ENCODE results near the gene CDH1. TPM values are rescaled to one million over a fixed set of nuclear protein-coding genes. Genes with fewer than 3 reads are reported as not detected.
A peak's percentile ranks its signal among the peaks of the same experiment; 100 is the strongest.

The CDH1 gene
- total RNA-seq, 2 donors from 2014 or later: 118 to 123 TPM

- H3K27me3 ChIP-seq (ENCODE audit: control insufficient read depth, insufficient read depth, low read length, poor library complexity, severe bottlenecking): peaks cover 24% of the 10 kb centered on the region
- 42% methylated on average over 4 of the region's 4 CpGs; no CpG with 5 or more reads in 1 of the 2 experiments for WGBS, 2 experiments (ENCODE audit: insufficient coverage in 1 of 2, insufficient read length in 1 of 2)
- peak; percentile 62 for DNase-seq
- no peak overlapping the region for H3K4me3 ChIP-seq (ENCODE audit: low read length)
- TF ChIP-seq, protein P1, sequence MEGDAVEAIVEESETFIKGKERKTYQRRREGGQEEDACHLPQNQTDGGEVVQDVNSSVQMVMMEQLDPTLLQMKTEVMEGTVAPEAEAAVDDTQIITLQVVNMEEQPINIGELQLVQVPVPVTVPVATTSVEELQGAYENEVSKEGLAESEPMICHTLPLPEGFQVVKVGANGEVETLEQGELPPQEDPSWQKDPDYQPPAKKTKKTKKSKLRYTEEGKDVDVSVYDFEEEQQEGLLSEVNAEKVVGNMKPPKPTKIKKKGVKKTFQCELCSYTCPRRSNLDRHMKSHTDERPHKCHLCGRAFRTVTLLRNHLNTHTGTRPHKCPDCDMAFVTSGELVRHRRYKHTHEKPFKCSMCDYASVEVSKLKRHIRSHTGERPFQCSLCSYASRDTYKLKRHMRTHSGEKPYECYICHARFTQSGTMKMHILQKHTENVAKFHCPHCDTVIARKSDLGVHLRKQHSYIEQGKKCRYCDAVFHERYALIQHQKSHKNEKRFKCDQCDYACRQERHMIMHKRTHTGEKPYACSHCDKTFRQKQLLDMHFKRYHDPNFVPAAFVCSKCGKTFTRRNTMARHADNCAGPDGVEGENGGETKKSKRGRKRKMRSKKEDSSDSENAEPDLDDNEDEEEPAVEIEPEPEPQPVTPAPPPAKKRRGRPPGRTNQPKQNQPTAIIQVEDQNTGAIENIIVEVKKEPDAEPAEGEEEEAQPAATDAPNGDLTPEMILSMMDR (conservative IDR thresholded peaks at IDR 0.05): no peak
- no peak overlapping the region for H3K27ac ChIP-seq (ENCODE audit: low read depth, low read length)
- no peak overlapping the region for H3K9ac ChIP-seq (ENCODE audit: extremely low read depth, low read length, poor library complexity, severe bottlenecking)
- no peaks in the 10 kb centered on the region for H3K36me3 ChIP-seq (ENCODE audit: control insufficient read depth, insufficient read depth, low read length)
- Mint-ChIP-seq H3K9me3 (no peaks in the 10 kb centered on the region), H3K27me3 (ENCODE audit: insufficient read depth) (no peaks in the 10 kb centered on the region), H3K4me3 (no peak overlapping the region), H3K4me1 (peaks cover 15% of the 10 kb centered on the region), H3K36me3 (ENCODE audit: low read depth) (no peaks in the 10 kb centered on the region), H3K27ac (peak overlapping the region; percentile 59)
- peaks cover 10% of the 10 kb centered on the region for H3K4me1 ChIP-seq (ENCODE audit: control insufficient read depth, insufficient read depth, low read length)
- no peaks in the 10 kb centered on the region for H3K9me3 ChIP-seq (ENCODE audit: control insufficient read depth, low read length)
Measured at GRCh38 chr16:68732741-68733399, 4.2 kb upstream of the CDH1 start.

DNA sequence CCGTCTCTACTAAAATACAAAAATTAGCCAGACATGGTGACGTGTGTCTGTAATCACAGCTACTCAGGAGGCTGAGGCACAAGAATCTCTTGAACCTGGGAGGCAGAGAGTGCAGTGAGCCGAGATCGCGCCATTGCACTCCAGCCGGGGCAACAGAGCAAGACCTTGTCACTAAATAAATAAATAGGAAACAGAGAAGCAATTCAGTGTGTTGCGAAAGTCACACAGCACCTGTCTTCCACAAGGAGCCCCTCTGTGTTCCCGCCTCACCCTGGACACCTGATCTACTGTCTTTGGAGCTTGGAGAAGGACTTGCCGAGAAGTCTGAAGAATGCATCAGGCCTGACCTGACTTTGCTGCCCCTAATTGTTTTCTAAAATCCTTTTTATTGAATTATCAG is 3.5 kb upstream of the CDH1 start:
- Histone ChIP-seq H3K36me3 (ENCODE audit: control insufficient read depth, insufficient read depth, low read length) (no peaks in the 10 kb centered on the region), H3K9me3 (ENCODE audit: control insufficient read depth, low read length) (no peaks in the 10 kb centered on the region), H3K4me1 (ENCODE audit: control insufficient read depth, insufficient read depth, low read length) (peaks cover 10% of the 10 kb centered on the region), H3K9ac (ENCODE audit: extremely low read depth, low read length, poor library complexity, severe bottlenecking) (no peak overlapping the region), H3K4me3 (ENCODE audit: low read length) (no peak overlapping the region), H3K27ac (ENCODE audit: low read depth, low read length) (no peak overlapping the region), H3K27me3 (ENCODE audit: control insufficient read depth, insufficient read depth, low read length, poor library complexity, severe bottlenecking) (peaks cover 31% of the 10 kb centered on the region)
- no peaks in the 10 kb centered on the region for H3K27me3 Mint-ChIP-seq (ENCODE audit: insufficient read depth)
- peaks cover 18% of the 10 kb centered on the region for H3K4me1 Mint-ChIP-seq
- H3K36me3 Mint-ChIP-seq (ENCODE audit: low read depth): no peaks in the 10 kb centered on the region
- H3K4me3 Mint-ChIP-seq: no peak overlapping the region
- DNase-seq: no peak
- H3K9me3 Mint-ChIP-seq: no peaks in the 10 kb centered on the region
- TF ChIP-seq, protein P1 (conservative IDR thresholded peaks at IDR 0.05): no peak
- H3K27ac Mint-ChIP-seq: no peak overlapping the region
- 95% methylated on average over 6 to 9 of the region's 9 CpGs for WGBS, 2 experiments (ENCODE audit: insufficient coverage in 1 of 2, insufficient read length in 1 of 2)

- H3K27ac Mint-ChIP-seq: no peak overlapping the region
- H3K4me1 Mint-ChIP-seq: peaks cover 19% of the 10 kb centered on the region
- 90 to 100% methylated on average over 1 to 2 of the region's 2 CpGs for WGBS, 2 experiments (ENCODE audit: insufficient coverage in 1 of 2, insufficient read length in 1 of 2)
- Histone ChIP-seq H3K27ac (ENCODE audit: low read depth, low read length) (no peak overlapping the region), H3K4me3 (ENCODE audit: low read length) (no peak overlapping the region), H3K36me3 (ENCODE audit: control insufficient read depth, insufficient read depth, low read length) (no peaks in the 10 kb centered on the region), H3K9me3 (ENCODE audit: control insufficient read depth, low read length) (no peaks in the 10 kb centered on the region), H3K9ac (ENCODE audit: extremely low read depth, low read length, poor library complexity, severe bottlenecking) (no peak overlapping the region), H3K27me3 (ENCODE audit: control insufficient read depth, insufficient read depth, low read length, poor library complexity, severe bottlenecking) (peaks cover 32% of the 10 kb centered on the region), H3K4me1 (ENCODE audit: control insufficient read depth, insufficient read depth, low read length) (peaks cover 10% of the 10 kb centered on the region)
- DNase-seq: no peak
- TF ChIP-seq, protein P1 (conservative IDR thresholded peaks at IDR 0.05): no peak
- no peaks in the 10 kb centered on the region for H3K27me3 Mint-ChIP-seq (ENCODE audit: insufficient read depth)
- H3K36me3 Mint-ChIP-seq (ENCODE audit: low read depth): no peaks in the 10 kb centered on the region
- H3K4me3 Mint-ChIP-seq: no peak overlapping the region
- no peaks in the 10 kb centered on the region for H3K9me3 Mint-ChIP-seq
Measured at GRCh38 chr16:68734782-68735181, 2.3 kb upstream of the CDH1 start.

Measured in endodermal cell (in vitro differentiated cells).